H54 (cell line): ENCODE results near the gene TRIM40.
A peak's percentile ranks its signal among the peaks of the same experiment; 100 is the strongest.

Experiments
- DNase-seq: peaks from one replicate; pipeline ENCODE4 v3.0.0; 2011; ENCODE audit warnings: low spot score, mixed read lengths; ENCODE audit not compliant: insufficient read length
- FAIRE-seq: peaks from 3 replicates; lab custom pipeline; 2011; peaks lifted over from hg19 to GRCh38; lab: Jason Lieb, UNC
- POLR2A ChIP-seq: IDR thresholded peaks from 2 replicates; pipeline ENCODE4 v1.6.1; 2011; ENCODE audit warnings: low read depth, mild to moderate bottlenecking, low read length

Gene TRIM40

GRCh38 chr6:30149858-30150550 is 14.1 kb downstream of the TRIM40 start:
- FAIRE-seq (no peak), DNase-seq (no peak)
- no peak for TF ChIP-seq POLR2A

- FAIRE-seq (no peak), DNase-seq (no peak)
- TF ChIP-seq POLR2A, result no peak
Measured at GRCh38 chr6:30150671-30151395, 14.9 kb downstream of the TRIM40 start.

GRCh38 chr6:30151580-30151979 is 15.6 kb downstream of the TRIM40 start:
- no peak for TF ChIP-seq POLR2A
- FAIRE-seq, result no peak

GRCh38 chr6:30152016-30152673 is 16.2 kb downstream of the TRIM40 start:
- DNase-seq, result no peak

More at GRCh38 chr6:30151580-30151979, 15.6 kb downstream of the TRIM40 start:
- DNase-seq, result no peak

GRCh38 chr6:30152910-30153610 is 17.1 kb downstream of the TRIM40 start:
- FAIRE-seq (no peak), DNase-seq (no peak)
- no peak for TF ChIP-seq POLR2A

More at GRCh38 chr6:30152016-30152673, 16.2 kb downstream of the TRIM40 start:
- FAIRE-seq, result no peak
- TF ChIP-seq POLR2A, result no peak

GRCh38 chr6:30154061-30154460 is 18.1 kb downstream of the TRIM40 start:
- TF ChIP-seq POLR2A, result no peak
- no peak for FAIRE-seq
- DNase-seq, result no peak

- peak; percentile 77 for DNase-seq
- TF ChIP-seq POLR2A, result no peak
- peak; percentile 87 for FAIRE-seq
Measured at GRCh38 chr6:30154709-30155519, 19.0 kb downstream of the TRIM40 start.

GRCh38 chr6:30155520-30156261 is 19.8 kb downstream of the TRIM40 start:
- no peak for FAIRE-seq
- DNase-seq, result no peak

GRCh38 chr6:30156262-30156599 is 20.3 kb downstream of the TRIM40 start:
- peak; percentile 41 for FAIRE-seq
- TF ChIP-seq POLR2A, result no peak
- DNase-seq, result peak; percentile 25

More at GRCh38 chr6:30155520-30156261, 19.8 kb downstream of the TRIM40 start:
- TF ChIP-seq POLR2A, result no peak

GRCh38 chr6:30156774-30157173 is 20.8 kb downstream of the TRIM40 start:
- FAIRE-seq, result no peak
- no peak for DNase-seq
- TF ChIP-seq POLR2A, result no peak

- DNase-seq, result no peak
- FAIRE-seq, result no peak
- no peak for TF ChIP-seq POLR2A
Measured at GRCh38 chr6:30157581-30157980, 21.6 kb downstream of the TRIM40 start.

GRCh38 chr6:30157999-30158398 is 22.1 kb downstream of the TRIM40 start:
- no peak for TF ChIP-seq POLR2A
- DNase-seq, result no peak
- FAIRE-seq, result no peak
